ENCODE data around the gene CDC42EP3. TPM values are rescaled to one million over a fixed set of nuclear protein-coding genes. Genes with fewer than 3 reads are reported as not detected.
A peak's percentile ranks its signal among the peaks of the same experiment; 100 is the strongest.

Gene CDC42EP3
- total and polyA plus RNA-seq, 9 donors, result 12.0 to 82.7 (median 27.6) TPM

DNA sequence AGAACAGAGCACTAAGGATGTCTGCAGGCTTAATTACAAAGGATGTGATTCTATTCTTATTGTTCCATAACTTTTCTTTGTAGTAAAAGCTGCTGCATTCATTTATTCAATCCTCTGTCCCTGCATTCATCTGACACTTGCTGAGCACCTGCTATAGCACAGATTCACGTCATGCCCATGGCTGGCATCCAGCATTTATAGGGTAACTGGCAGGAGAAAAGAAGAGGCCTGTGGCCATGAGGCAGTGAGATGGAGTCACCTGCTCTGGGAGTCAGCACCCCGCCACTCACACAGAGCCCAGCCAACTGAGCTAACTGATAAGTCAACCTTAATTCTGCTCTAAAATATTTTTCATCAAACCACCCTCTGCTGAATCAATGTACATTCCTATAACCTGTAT, 18.3 kb upstream of the CDC42EP3 start:
- Histone ChIP-seq H3K36me3 (no peaks in the 10 kb centered on the region), H3K27me3 (no peaks in the 10 kb centered on the region), H3K9me3 (no peaks in the 10 kb centered on the region), H3K27ac (no peak overlapping the region), H3K4me1 (ENCODE audit: insufficient read depth) (peaks cover 10% of the 10 kb centered on the region), H3K4me3 (no peak overlapping the region)
- peak in 1 of 5 donors; percentile 16 for DNase-seq
- TF ChIP-seq, protein P1, sequence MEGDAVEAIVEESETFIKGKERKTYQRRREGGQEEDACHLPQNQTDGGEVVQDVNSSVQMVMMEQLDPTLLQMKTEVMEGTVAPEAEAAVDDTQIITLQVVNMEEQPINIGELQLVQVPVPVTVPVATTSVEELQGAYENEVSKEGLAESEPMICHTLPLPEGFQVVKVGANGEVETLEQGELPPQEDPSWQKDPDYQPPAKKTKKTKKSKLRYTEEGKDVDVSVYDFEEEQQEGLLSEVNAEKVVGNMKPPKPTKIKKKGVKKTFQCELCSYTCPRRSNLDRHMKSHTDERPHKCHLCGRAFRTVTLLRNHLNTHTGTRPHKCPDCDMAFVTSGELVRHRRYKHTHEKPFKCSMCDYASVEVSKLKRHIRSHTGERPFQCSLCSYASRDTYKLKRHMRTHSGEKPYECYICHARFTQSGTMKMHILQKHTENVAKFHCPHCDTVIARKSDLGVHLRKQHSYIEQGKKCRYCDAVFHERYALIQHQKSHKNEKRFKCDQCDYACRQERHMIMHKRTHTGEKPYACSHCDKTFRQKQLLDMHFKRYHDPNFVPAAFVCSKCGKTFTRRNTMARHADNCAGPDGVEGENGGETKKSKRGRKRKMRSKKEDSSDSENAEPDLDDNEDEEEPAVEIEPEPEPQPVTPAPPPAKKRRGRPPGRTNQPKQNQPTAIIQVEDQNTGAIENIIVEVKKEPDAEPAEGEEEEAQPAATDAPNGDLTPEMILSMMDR (IDR thresholded peaks at IDR 0.05), result no peak
- TF ChIP-seq EP300 (IDR thresholded peaks at IDR 0.05) (no peak), POLR2A (IDR thresholded peaks at IDR 0.05) (no peak)
- 44 to 58% (median 52%) methylated on average over 2 of the region's 2 CpGs for WGBS, 3 donors
- intact Hi-C loops (cut with DNase I), result no loop called here

DNA sequence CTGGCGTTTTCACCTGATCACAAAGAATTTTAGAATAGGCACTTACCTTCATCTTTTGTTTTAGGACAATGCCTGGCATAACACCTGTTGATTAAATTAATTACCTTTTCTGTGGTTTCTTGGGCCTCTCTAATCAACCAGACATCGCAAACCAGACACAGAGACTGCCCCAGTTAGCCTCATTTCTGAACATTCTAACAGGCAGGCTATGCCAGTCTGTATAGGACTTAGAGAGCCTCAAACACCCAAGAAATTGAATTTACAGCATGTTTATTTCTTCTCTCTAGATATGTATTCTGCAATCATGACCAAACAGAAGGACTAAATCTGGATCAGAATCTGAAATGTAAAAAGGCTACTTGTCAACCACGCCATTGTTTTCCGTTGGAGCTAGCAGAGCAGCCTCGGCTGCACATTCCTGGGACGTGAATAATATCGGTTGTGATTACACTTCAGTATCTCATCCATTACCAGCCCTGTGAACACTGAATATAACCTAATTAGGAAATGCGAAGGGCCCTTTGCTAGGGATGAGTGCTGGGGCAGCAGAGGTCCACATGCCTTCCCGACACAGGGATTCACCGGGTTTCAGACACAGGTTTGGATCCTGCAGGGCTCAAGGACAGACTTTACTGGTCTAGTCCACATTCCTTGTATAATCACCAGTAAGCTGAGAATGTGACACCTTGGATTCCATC, 17.5 kb upstream of the CDC42EP3 start:
- Histone ChIP-seq H3K36me3 (no peaks in the 10 kb centered on the region), H3K27me3 (no peaks in the 10 kb centered on the region), H3K9me3 (no peaks in the 10 kb centered on the region), H3K4me1 (ENCODE audit: insufficient read depth) (peaks cover 10% of the 10 kb centered on the region), H3K4me3 (no peak overlapping the region), H3K27ac (no peak overlapping the region)
- peak in 4 of 5 donors; percentile 25 to 54 (median 30) for DNase-seq
- intact Hi-C loops (cut with DNase I), result no loop called here
- TF ChIP-seq, protein P1 (IDR thresholded peaks at IDR 0.05), result no peak
- TF ChIP-seq EP300 (IDR thresholded peaks at IDR 0.05) (no peak), POLR2A (IDR thresholded peaks at IDR 0.05) (no peak)
- WGBS, 3 donors, result 12 to 27% (median 14%) methylated on average over 10 of the region's 10 CpGs

DNA sequence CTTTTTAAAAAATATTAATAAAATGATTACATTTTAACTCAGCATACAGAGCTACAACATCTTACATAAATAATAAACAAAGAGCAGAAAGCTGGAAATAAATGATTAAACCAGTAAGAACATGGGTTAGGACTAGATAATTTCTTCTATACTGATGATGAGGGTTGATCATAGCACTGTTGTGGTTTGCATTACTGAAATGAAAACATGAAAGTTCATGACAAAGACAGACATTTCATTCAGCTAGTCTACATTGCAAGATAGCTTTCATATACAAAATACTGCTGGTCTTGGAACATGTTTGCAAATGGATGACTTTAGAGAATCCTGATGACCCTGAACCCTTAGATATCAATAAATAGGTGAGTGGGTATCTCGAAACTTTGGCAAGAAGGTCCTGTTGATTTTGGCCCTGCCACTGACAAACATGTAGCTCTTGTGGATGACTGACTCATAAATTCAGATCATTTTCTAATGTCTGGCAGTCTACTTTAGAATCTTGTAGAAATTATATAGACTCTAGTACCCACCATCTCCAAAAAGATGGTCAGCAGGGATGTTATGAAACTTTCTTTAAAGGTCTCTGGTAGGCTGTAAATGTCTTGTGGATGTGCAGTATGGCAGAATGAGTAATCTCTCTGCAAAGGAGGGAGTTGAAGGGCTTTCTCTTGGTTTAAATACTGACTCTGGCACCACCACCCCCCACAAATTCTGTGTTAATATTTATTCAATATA, 15.5 kb upstream of the CDC42EP3 start:
- intact Hi-C loops (cut with DNase I), result no loop called here
- Histone ChIP-seq H3K27ac (no peak overlapping the region), H3K4me3 (no peak overlapping the region), H3K36me3 (no peaks in the 10 kb centered on the region), H3K27me3 (no peaks in the 10 kb centered on the region), H3K4me1 (ENCODE audit: insufficient read depth) (peaks cover 10% of the 10 kb centered on the region), H3K9me3 (no peaks in the 10 kb centered on the region)
- no peak for DNase-seq
- TF ChIP-seq POLR2A (IDR thresholded peaks at IDR 0.05), result no peak
- TF ChIP-seq EP300 (IDR thresholded peaks at IDR 0.05), result no peak
- TF ChIP-seq, protein P1 (IDR thresholded peaks at IDR 0.05), result no peak
- 76 to 87% (median 83%) methylated on average over 1 of the region's 1 CpG for WGBS, 3 donors

DNA sequence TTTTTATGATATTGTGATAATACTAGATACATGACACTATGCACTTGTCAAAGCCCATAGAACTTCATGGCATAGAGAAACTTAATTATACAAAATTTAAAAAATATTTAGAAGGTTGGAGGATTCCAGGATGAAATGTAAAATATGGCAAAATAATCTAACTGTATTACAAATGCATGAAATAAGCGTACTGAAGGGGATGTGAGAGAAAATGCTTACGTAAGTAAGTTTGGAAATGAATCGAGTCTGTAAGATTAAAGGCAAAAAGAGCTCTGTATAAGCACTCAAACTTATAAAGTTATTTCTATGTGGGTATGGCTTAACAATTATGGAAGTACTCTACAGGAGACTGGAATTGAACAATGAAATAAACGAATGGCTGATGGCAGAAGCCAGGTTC, 13.4 kb upstream of the CDC42EP3 start:
- Histone ChIP-seq H3K36me3 (no peaks in the 10 kb centered on the region), H3K27ac (no peak overlapping the region), H3K27me3 (no peaks in the 10 kb centered on the region), H3K9me3 (no peaks in the 10 kb centered on the region), H3K4me3 (no peak overlapping the region), H3K4me1 (ENCODE audit: insufficient read depth) (peaks cover 5% of the 10 kb centered on the region)
- 93 to 94% (median 93%) methylated on average over 4 of the region's 4 CpGs for WGBS, 3 donors
- no peak for DNase-seq
- TF ChIP-seq, protein P1 (IDR thresholded peaks at IDR 0.05), result no peak
- TF ChIP-seq POLR2A (IDR thresholded peaks at IDR 0.05) (no peak), EP300 (IDR thresholded peaks at IDR 0.05) (no peak)
- intact Hi-C loops (cut with DNase I), result no loop called here
